ENCODE data around the gene SLC10A3. TPM values are rescaled to one million over a fixed set of nuclear protein-coding genes. Genes with fewer than 3 reads are reported as not detected.

Gene SLC10A3
- total and polyA plus RNA-seq, 2 of the 13 experiments (the other 11 are each of a cell fraction or from before 2014, with no cell fraction given): 10.1 to 11.5 TPM

DNA sequence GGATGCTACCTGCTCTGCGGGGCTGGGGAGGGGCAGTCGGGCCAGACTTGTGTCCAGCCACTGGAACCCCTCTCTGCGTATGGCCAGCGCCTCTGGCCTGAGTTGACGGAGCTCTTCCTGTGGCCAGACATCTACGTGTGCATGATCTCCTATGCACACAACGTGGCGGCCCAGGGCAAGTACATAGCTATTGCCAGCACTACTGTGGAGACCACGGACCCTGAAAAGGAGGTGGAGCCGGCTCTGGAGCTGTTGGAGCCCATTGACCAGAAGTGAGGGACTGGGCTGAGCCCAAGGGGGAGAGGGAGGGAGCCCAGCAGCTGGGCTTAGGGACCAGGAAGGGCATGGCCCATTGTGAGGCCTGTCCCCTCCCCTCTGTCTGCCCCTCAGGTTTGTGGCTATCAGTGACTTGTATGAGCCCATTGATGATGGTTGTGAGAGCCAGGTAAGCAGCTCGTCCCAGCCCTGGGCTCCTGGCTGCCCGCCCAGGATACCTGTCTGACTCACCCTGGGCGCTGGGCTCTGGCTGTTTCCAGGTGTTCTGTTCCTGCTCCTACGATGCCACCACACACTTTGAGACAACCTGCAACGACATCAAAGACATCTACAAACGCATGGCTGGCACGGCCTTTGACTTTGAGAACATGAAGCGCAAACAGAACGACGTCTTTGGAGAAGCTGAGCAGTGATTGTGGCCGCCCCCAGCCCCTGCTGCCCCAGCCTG, 48.3 kb downstream of the SLC10A3 start (continued):
- no peak for TF ChIP-seq ZNF782 (CRISPR knock-in tag; IDR thresholded peaks at IDR 0.05; ENCODE audit: borderline replicate concordance)
- TF ChIP-seq ZNF292 (CRISPR knock-in tag; IDR thresholded peaks at IDR 0.05; ENCODE audit: borderline replicate concordance, low read depth): no peak
- TF ChIP-seq REPIN1 (CRISPR knock-in tag; IDR thresholded peaks at IDR 0.05; ENCODE audit: borderline replicate concordance, low read depth): no peak
- TF ChIP-seq NCOA1 (CRISPR knock-in tag; IDR thresholded peaks at IDR 0.05): no peak

DNA sequence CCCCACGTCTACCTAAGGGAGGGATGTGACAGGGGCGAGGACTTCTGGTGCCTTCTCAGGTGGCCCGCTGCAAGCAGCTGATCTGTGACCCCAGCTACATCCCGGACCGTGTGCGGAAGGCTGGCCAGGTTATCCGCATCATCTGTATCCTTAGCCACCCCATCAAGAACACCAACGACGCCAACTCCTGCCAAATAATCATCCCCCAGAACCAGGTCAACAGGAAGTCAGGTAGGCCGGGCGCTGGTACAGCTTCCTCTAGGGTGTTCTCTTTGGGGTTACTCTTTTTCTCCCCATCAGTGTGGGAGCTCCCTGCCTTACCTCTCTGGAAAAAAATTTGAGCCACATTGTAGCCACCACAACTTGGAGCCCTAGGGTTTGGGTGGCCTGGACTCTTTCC, 48.9 kb downstream of the SLC10A3 start:
- ATAC-seq: no peak
- 100% methylated on average over 1 of the region's 11 CpGs for WGBS (ENCODE audit: low lambda C conversion rate)
- Histone ChIP-seq H3K79me2 (ENCODE audit: insufficient read depth, low read length) (peaks cover 16% of the 10 kb centered on the region), H2AFZ (ENCODE audit: low read length) (no peak overlapping the region), H3K9me3 (ENCODE audit: low read length) (no peaks in the 10 kb centered on the region), H4K20me1 (ENCODE audit: insufficient read depth, low read length) (no peaks in the 10 kb centered on the region), H3K36me3 (replicated peaks in 1 of 2; ENCODE audit: control insufficient read depth in 1 of 2, insufficient read depth in 2 of 2, low read length in 2 of 2) (peaks cover 0 to 2% of the 10 kb centered on the region in 2 experiments; a peak in 2 of 5 replicates), H3K4me3 (replicated peaks in 1 of 3; ENCODE audit: insufficient read depth in 1 of 3, low read depth in 2 of 3, low read length in 3 of 3) (no peak overlapping the region), H3K4me1 (ENCODE audit: insufficient read depth, low read length) (peaks cover 19% of the 10 kb centered on the region), H3K27ac (ENCODE audit: extremely low read length, insufficient read depth, low read length) (no peak overlapping the region), H3K9ac (ENCODE audit: insufficient read depth, low read depth, low read length) (no peak overlapping the region), H3K4me2 (ENCODE audit: low read depth, low read length) (no peak overlapping the region), H3K27me3 (ENCODE audit: control insufficient read depth in 1 of 2, insufficient read depth in 2 of 2, low read length in 2 of 2) (no peaks in the 10 kb centered on the region)
- TF ChIP-seq SAP130 (CRISPR knock-in tag; IDR thresholded peaks at IDR 0.05; ENCODE audit: low read depth) (no peak), BHLHE40 (IDR thresholded peaks at IDR 0.05; ENCODE audit: low read length) (no peak), RARA (CRISPR knock-in tag; IDR thresholded peaks at IDR 0.05) (no peak), TSC22D2 (CRISPR knock-in tag; IDR thresholded peaks at IDR 0.05; ENCODE audit: borderline replicate concordance) (no peak), HNF4G (IDR thresholded peaks at IDR 0.05; ENCODE audit: borderline replicate concordance, low read depth, low read length) (no peak), HNF4G (CRISPR knock-in tag; IDR thresholded peaks at IDR 0.05; ENCODE audit: borderline replicate concordance, low read depth) (no peak), ZNF891 (CRISPR knock-in tag; IDR thresholded peaks at IDR 0.05) (no peak)
- no peak for FAIRE-seq
- CTCF ChIA-PET (ENCODE audit: low intra/inter-chr PET ratio, low total read pairs): no interaction called here
- BruUV-seq (replicated peaks): no TSS peak
- intact Hi-C loops (cut with micrococcal nuclease; ENCODE audit: unreplicated experiment): no loop called here
- in situ Hi-C loops (cut with HindIII; ENCODE audit: extremely low pct_ligation_motif_present, low pct_unique_long_range_greater_than_20kb): no loop called here
- POLR2A ChIA-PET: no interaction called here
- no peak for DNase-seq (ENCODE audit: low spot score)

Measured in HepG2 (cell line).